HCT116 (cell line): ENCODE results near the gene CREBBP. TPM values are rescaled to one million over a fixed set of nuclear protein-coding genes. Genes with fewer than 3 reads are reported as not detected.

ENCODE experiments used
- ATAC-seq: fragments of 200-7000 bp; cut with Tn5 transposase; 2 replicates; pipeline ENCODE4 v1.9.1; 2020; ENCODE audit warnings: mild to moderate bottlenecking, moderate library complexity
- BruUV-seq: library from RNA; stranded (reverse); fragments of 400-500 nt; replicated peaks from 2 replicates; lab custom pipeline; 2021; lab: Mats Ljungman, UMichigan
- CTCF ChIA-PET: fragments of 300-600 bp; sonication (Branson Sonifier 250); formaldehyde crosslinking; loops from one replicate; lab custom pipeline; 2021; ENCODE audit warnings: antibody characterized with exemption; lab: Charles Lee
- POLR2A ChIA-PET: fragments of 300-600, 350-600 bp; sonication (Branson Sonifier 250); formaldehyde crosslinking; loops from one replicate; lab custom pipeline; 2021; ENCODE audit warnings: antibody characterized with exemption; lab: Charles Lee
- RAD21 ChIA-PET, 2 experiments: fragments of 300-600 bp; sonication (Branson Sonifier 250); formaldehyde crosslinking; loops; one replicate each; lab custom pipeline; 2023; ENCODE audit warnings: low total read pairs in 2 of 2; ENCODE audit not compliant: uncharacterized antibody in 2 of 2, unreplicated experiment in 2 of 2, low non-redundant PET in 1 of 2; lab: Charles Lee
- DNase-seq: peaks from one replicate; pipeline ENCODE4 v3.0.0-alpha.2; 2010; ENCODE audit warnings: low read depth, low spot score
- H2AFZ ChIP-seq: fragments of 200-600 bp; shearing (Covaris generic), sonication (generic); 2 replicates; pipeline ENCODE4 v1.6.1; 2017; ENCODE audit warnings: low read depth, mixed run types, mixed read lengths, antibody characterized with exemption, low read length; ENCODE audit not compliant: poor library complexity, severe bottlenecking
- H3K27ac ChIP-seq: 2 replicates; pipeline ENCODE4 v1.5.1; 2012; ENCODE audit warnings: low read depth, low read length
- H3K27me3 ChIP-seq: fragments of 200-600 bp; sonication (generic); 2 replicates; pipeline ENCODE4 v1.6.1; 2016; ENCODE audit warnings: mixed run types, low read length, mixed read lengths; ENCODE audit not compliant: insufficient read depth
- H3K36me3 ChIP-seq, 2 experiments: fragments of 200-500 bp in 1 of 2; fragments of 200-600 bp in 1 of 2; sonication (Bioruptor generic) in 1 of 2; sonication (generic) in 1 of 2; 2 replicates each; pipeline versions ENCODE4 v1.5.1 to v1.6.1; 2014 to 2016; ENCODE audit warnings: low read length in 2 of 2, inconsistent platforms in 1 of 2, mixed read lengths in 1 of 2, mixed run types in 1 of 2; ENCODE audit not compliant: insufficient read depth in 2 of 2, control insufficient read depth in 1 of 2
- H3K4me1 ChIP-seq, 2 experiments: fragments of 200-600 bp in 1 of 2; sonication (generic) in 1 of 2; 2 replicates each; pipeline versions ENCODE4 v1.5.1 to v1.6.1; 2012 to 2017; ENCODE audit warnings: low read length in 2 of 2, inconsistent platforms in 1 of 2, mild to moderate bottlenecking in 1 of 2, mixed read lengths in 1 of 2, mixed run types in 1 of 2, moderate library complexity in 1 of 2; ENCODE audit not compliant: insufficient read depth in 2 of 2, control insufficient read depth in 1 of 2
- H3K4me2 ChIP-seq: fragments of 200-600 bp; sonication (generic); 2 replicates; pipeline ENCODE4 v1.6.1; 2017; ENCODE audit warnings: mixed run types, low read length, mixed read lengths
- H3K4me3 ChIP-seq, 2 experiments: fragments of 200-600 bp in 1 of 2; sonication (generic) in 1 of 2; replicated peaks in 1 of 2; 2 replicates each; pipeline ENCODE4 v1.5.1; 2011 to 2016; ENCODE audit warnings: low read length in 2 of 2, control low read depth in 1 of 2, low read depth in 1 of 2, mild to moderate bottlenecking in 1 of 2, mixed read lengths in 1 of 2, mixed run types in 1 of 2
- H3K79me2 ChIP-seq: fragments of 200-600 bp; sonication (generic); 2 replicates; pipeline ENCODE4 v1.6.1; 2017; ENCODE audit warnings: mild to moderate bottlenecking, mixed run types, low read length, moderate library complexity, mixed read lengths; ENCODE audit not compliant: insufficient read depth
- H3K9ac ChIP-seq: fragments of 200-600 bp; sonication (generic); 2 replicates; pipeline ENCODE4 v1.6.1; 2016; ENCODE audit warnings: low read length, mixed read lengths
- H3K9me2 ChIP-seq: fragments of 200-600 bp; sonication (generic), shearing (Covaris generic); 2 replicates; pipeline ENCODE4 v1.6.1; 2017; ENCODE audit warnings: mixed run types, mild to moderate bottlenecking, moderate library complexity; ENCODE audit not compliant: insufficient read depth
- H3K9me3 ChIP-seq, 2 experiments: fragments of 200-500 bp in 1 of 2; fragments of 200-600 bp in 1 of 2; sonication (Bioruptor generic) in 1 of 2; sonication (generic) in 1 of 2; 2 replicates each; pipeline ENCODE4 v1.6.1; 2014 to 2017; ENCODE audit warnings: low read length in 2 of 2, mixed read lengths in 2 of 2, inconsistent platforms in 1 of 2, low read depth in 1 of 2, mild to moderate bottlenecking in 1 of 2, mixed run types in 1 of 2, moderate library complexity in 1 of 2; ENCODE audit not compliant: control insufficient read depth in 1 of 2, insufficient read depth in 1 of 2
- H4K20me1 ChIP-seq: fragments of 200-600 bp; sonication (generic), shearing (Covaris generic); 2 replicates; pipeline ENCODE4 v1.6.1; 2017; ENCODE audit warnings: mixed run types, mild to moderate bottlenecking, moderate library complexity; ENCODE audit not compliant: insufficient read depth
- ATF3 ChIP-seq: IDR thresholded peaks from 2 replicates; pipeline ENCODE4 v1.6.1; 2012
- CBX3 ChIP-seq: IDR thresholded peaks from 2 replicates; pipeline ENCODE4 v1.6.1; 2012; ENCODE audit warnings: low read depth
- JUND ChIP-seq: IDR thresholded peaks from 2 replicates; pipeline ENCODE4 v1.6.1; 2012
- RAD21 ChIP-seq: IDR thresholded peaks from 2 replicates; pipeline ENCODE4 v1.6.1; 2012; ENCODE audit warnings: low read depth, mild to moderate bottlenecking
- REST ChIP-seq: IDR thresholded peaks from 2 replicates; pipeline ENCODE4 v1.6.1; 2012; ENCODE audit warnings: low read depth
- SIN3A ChIP-seq: IDR thresholded peaks from 2 replicates; pipeline ENCODE4 v1.6.1; 2012; ENCODE audit warnings: low read depth
- TCF7L2 ChIP-seq: IDR thresholded peaks from 2 replicates; pipeline ENCODE4 v1.7.0; 2011; ENCODE audit warnings: borderline replicate concordance, inconsistent platforms; ENCODE audit not compliant: insufficient read depth, insufficient read length; ENCODE audit errors: extremely low read depth
- ZBTB33 ChIP-seq: IDR thresholded peaks from 2 replicates; pipeline ENCODE4 v1.6.1; 2011; ENCODE audit warnings: mild to moderate bottlenecking, low read length, moderate library complexity; ENCODE audit not compliant: insufficient replicate concordance; ENCODE audit errors: extremely low read depth
- intact Hi-C: fragments of 100-400 bp; cut with micrococcal nuclease; formaldehyde crosslinking; loops from 2 replicates; pipeline ENCODE4 v1.10.0; 2022
- total RNA-seq: library from RNA; stranded (reverse); gene quantifications from one replicate; pipeline ENCODE4 v1.2.1, GENCODE V29; 2021; ENCODE audit not compliant: unreplicated experiment

The CREBBP gene
- total RNA-seq, 1 experiment from 2014 or later: 42.7 TPM

GRCh38 chr16:3800019-3800418, 80.5 kb downstream of the CREBBP start:
- H3K4me1 ChIP-seq: no peaks in the 10 kb centered on the region
- no peak for TF ChIP-seq ATF3
- no peak for TF ChIP-seq JUND
- TF ChIP-seq RAD21: no peak
- no peak for TF ChIP-seq REST
- TF ChIP-seq SIN3A: no peak
- TF ChIP-seq ZBTB33: no peak
- TF ChIP-seq CBX3: no peak
- no peak for TF ChIP-seq TCF7L2
- H3K79me2 ChIP-seq: peaks cover 92% of the 10 kb centered on the region
- H4K20me1 ChIP-seq: peaks cover 13% of the 10 kb centered on the region
- ATAC-seq (no peak), DNase-seq (no peak)
- H2AFZ ChIP-seq: no peak overlapping the region
- RAD21 ChIA-PET: no interaction called here
- no peaks in the 10 kb centered on the region for H3K36me3 ChIP-seq
- no peak overlapping the region for H3K27ac ChIP-seq
- CTCF ChIA-PET: no interaction called here
- H3K9me2 ChIP-seq: no peaks in the 10 kb centered on the region
- BruUV-seq: no TSS peak
- no peaks in the 10 kb centered on the region for H3K9me3 ChIP-seq
- no peak overlapping the region for H3K9ac ChIP-seq
- H3K4me2 ChIP-seq: no peak overlapping the region
- intact Hi-C loops: no loop called here
- H3K4me3 ChIP-seq: no peak overlapping the region
- H3K27me3 ChIP-seq: no peaks in the 10 kb centered on the region
- POLR2A ChIA-PET: no interaction called here
